Activated CD4-positive, alpha-beta memory T cell treated with anti-CD3 and anti-CD28 coated beads for 36 hours (primary cell): ENCODE results near the gene RSPRY1. TPM values are rescaled to one million over a fixed set of nuclear protein-coding genes. Genes with fewer than 3 reads are reported as not detected.

ENCODE experiments used
- CTCF ChIA-PET: fragments of 350-600 bp; sonication (Branson Sonifier 250); formaldehyde crosslinking; loops from one replicate; lab custom pipeline; 2021; ENCODE audit warnings: antibody characterized with exemption, inconsistent platforms; lab: Charles Lee
- POLR2A ChIA-PET: fragments of 350-600 bp; sonication (Branson Sonifier 250); formaldehyde crosslinking; loops from one replicate; lab custom pipeline; 2021; ENCODE audit warnings: antibody characterized with exemption; lab: Charles Lee
- DNase-seq: peaks from one replicate; pipeline ENCODE4 v3.0.0-alpha.2; 2020
- H3K27ac Mint-ChIP-seq: one replicate; pipeline ENCODE4 v1.8.0; 2021; ENCODE audit warnings: mixed read lengths
- H3K27me3 Mint-ChIP-seq: one replicate; pipeline ENCODE4 v1.8.0; 2021; ENCODE audit warnings: mixed read lengths
- H3K36me3 Mint-ChIP-seq: one replicate; pipeline ENCODE4 v1.8.0; 2021; ENCODE audit warnings: mixed read lengths
- H3K4me1 Mint-ChIP-seq: one replicate; pipeline ENCODE4 v1.8.0; 2021; ENCODE audit warnings: low read depth, mixed read lengths
- H3K4me3 Mint-ChIP-seq: one replicate; pipeline ENCODE4 v1.8.0; 2021; ENCODE audit warnings: mild to moderate bottlenecking, mixed read lengths
- H3K9me3 Mint-ChIP-seq: one replicate; pipeline ENCODE4 v1.8.0; 2021; ENCODE audit warnings: mixed read lengths
- intact Hi-C: fragments of 100-400 bp; cut with micrococcal nuclease; formaldehyde crosslinking; loops from one replicate; pipeline ENCODE4 v1.15.1; 2023
- total RNA-seq, 2 experiments: library from RNA; stranded (reverse); gene quantifications; one replicate each; pipeline ENCODE4 v1.2.3, GENCODE V29; 2021

RSPRY1 gene
- total RNA-seq, 2 experiments from 2014 or later, result 31.5 to 33.3 TPM

- Mint-ChIP-seq H3K27ac (no peak within 1 kb of the TSS), H3K9me3 (no peaks in the 10 kb centered on the region), H3K4me3 (peak within 1 kb of the TSS; percentile 67), H3K27me3 (peaks cover 8% of the 10 kb centered on the region), H3K4me1 (peaks cover 15% of the 10 kb centered on the region), H3K36me3 (no peaks in the 10 kb centered on the region)
- ChIA-PET CTCF (interaction anchor here (0.7 kb wide), 1 partner anchor 40 kb away, joined by 3 read pairs; no protein-coding TSS in a partner anchor), POLR2A (no interaction called here)
- DNase-seq, result peak; percentile 40
- intact Hi-C loops, result no loop called here
These were observed 98.3 kb downstream of the RSPRY1 start, which contains the start of gene PLLP for GRCh38 chr16:57284209-57284951. Gene PLLP, minus strand, starts transcription at chr16:57284672. Its CDS starts 132 bp downstream, at chr16:57284540.

- Mint-ChIP-seq H3K27me3 (peaks cover 8% of the 10 kb centered on the region), H3K4me1 (peaks cover 21% of the 10 kb centered on the region), H3K27ac (no peak overlapping the region), H3K9me3 (no peaks in the 10 kb centered on the region), H3K4me3 (peak overlapping the region; percentile 67), H3K36me3 (no peaks in the 10 kb centered on the region)
- ChIA-PET CTCF (interaction anchor here (0.7 kb wide), 1 partner anchor 41 kb away, joined by 3 read pairs; no protein-coding TSS in a partner anchor), POLR2A (no interaction called here)
- no peak for DNase-seq
- intact Hi-C loops, result no loop called here
These were observed 98.8 kb downstream of the RSPRY1 start for GRCh38 chr16:57284952-57285363.

- ChIA-PET CTCF (interaction anchor here (0.7 kb wide), 1 partner anchor 41 kb away, joined by 3 read pairs; no protein-coding TSS in a partner anchor), POLR2A (no interaction called here)
- H3K27ac Mint-ChIP-seq, result no peak overlapping the region
- no peak for DNase-seq
- H3K9me3 Mint-ChIP-seq, result no peaks in the 10 kb centered on the region
- peaks cover 8% of the 10 kb centered on the region for H3K27me3 Mint-ChIP-seq
- intact Hi-C loops, result no loop called here
- peak overlapping the region; percentile 67 for H3K4me3 Mint-ChIP-seq
- no peaks in the 10 kb centered on the region for H3K36me3 Mint-ChIP-seq
- H3K4me1 Mint-ChIP-seq, result peaks cover 24% of the 10 kb centered on the region
These were observed 99.2 kb downstream of the RSPRY1 start for GRCh38 chr16:57285379-57285778.

- intact Hi-C loops, result loop anchor here (1.0 kb wide), 1 partner anchor 11 kb away; no protein-coding TSS in a partner anchor
- no peak for DNase-seq
These were observed 103.5 kb downstream of the RSPRY1 start for GRCh38 chr16:57289391-57290257.

More at GRCh38 chr16:57289391-57290257, 103.5 kb downstream of the RSPRY1 start:
- POLR2A ChIA-PET, result no interaction called here
- Mint-ChIP-seq H3K9me3 (no peaks in the 10 kb centered on the region), H3K4me1 (peaks cover 19% of the 10 kb centered on the region), H3K4me3 (no peak overlapping the region), H3K27me3 (peaks cover 2% of the 10 kb centered on the region), H3K36me3 (no peaks in the 10 kb centered on the region), H3K27ac (no peak overlapping the region)
- CTCF ChIA-PET, result interaction anchor here (1.1 to 2.8 kb wide), 3 partner anchors 10 to 353 kb away, joined by 3 to 19 read pairs (median 4); partner anchors contain the start of gene ARL2BP

Other genes with a start within 250 kb of the RSPRY1 start
- not detected for gene CETP, start 224.4 kb upstream of the RSPRY1 start, total RNA-seq
- 100 to 1,000 TPM; 151 to 167 TPM for gene NLRC5, start 196.8 kb upstream of the RSPRY1 start, total RNA-seq
- gene CPNE2, start 93.7 kb upstream of the RSPRY1 start, total RNA-seq, result 1 to 10 TPM; 7.3 to 8.1 TPM
- 100 to 1,000 TPM; 101 to 102 TPM for gene PSME3IP1, start 290 bp upstream of the RSPRY1 start, total RNA-seq
- gene ARL2BP, start 58.9 kb downstream of the RSPRY1 start, total RNA-seq, result 10 to 100 TPM; 16.4 to 16.9 TPM
- not detected for gene PLLP, start 98.3 kb downstream of the RSPRY1 start, total RNA-seq
- gene CCL22, start 172.5 kb downstream of the RSPRY1 start, total RNA-seq, result 1 to 10 TPM; 1.5 to 1.7 TPM
- gene CX3CL1, start 186.2 kb downstream of the RSPRY1 start, total RNA-seq, result not detected
- gene CCL17, start 218.4 kb downstream of the RSPRY1 start, total RNA-seq, result 1 to 10 TPM; 1.6 to 3.1 TPM